Activated gamma-delta T cell treated with Interleukin-2 at 50 U/mL for 16 hours (primary cell): ENCODE measurements around the gene ROR2.

ENCODE experiments used
- DNase-seq: peaks from one replicate; pipeline ENCODE4 v3.0.0-alpha.2; 2020

ROR2 gene

DNA sequence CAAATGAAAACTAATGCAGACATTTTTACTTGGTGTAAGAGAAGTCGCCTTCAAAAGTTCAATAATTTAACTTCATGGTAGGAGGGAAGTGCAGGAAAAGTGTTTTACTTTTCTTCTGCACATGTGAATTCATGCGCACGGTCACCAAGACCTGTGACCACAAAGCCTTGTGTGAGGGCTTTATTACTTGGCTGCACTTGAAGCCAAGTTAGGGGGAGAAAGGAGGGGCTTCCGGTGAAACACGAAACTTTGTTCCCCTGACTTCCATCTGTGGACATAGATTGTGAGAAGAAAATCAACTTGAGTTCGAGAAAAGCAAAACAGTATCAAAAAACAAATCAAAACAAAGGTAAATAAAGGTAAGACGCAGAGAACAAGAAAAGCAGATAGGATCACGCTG is 239.9 kb downstream of the ROR2 start:
- DNase-seq = no peak

DNA sequence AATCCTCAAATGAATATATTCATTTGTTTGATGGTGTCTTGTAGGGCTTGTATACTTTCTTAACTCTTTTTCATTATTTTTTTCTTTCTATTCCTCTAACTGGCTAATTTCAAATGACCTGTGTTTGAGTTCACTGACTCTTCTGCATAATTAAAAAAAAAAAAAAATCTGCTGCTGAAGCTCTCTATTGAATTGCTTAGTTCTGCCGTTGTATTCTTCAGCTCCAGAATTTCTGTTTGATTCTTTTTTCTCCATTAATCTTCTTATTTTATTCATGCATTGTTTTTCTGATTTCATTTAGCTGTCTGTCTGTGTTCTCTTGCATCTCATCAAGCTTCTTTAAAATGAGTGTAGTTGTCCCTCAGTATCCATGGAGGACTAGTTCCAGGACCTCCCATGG is 244.6 kb downstream of the ROR2 start:
- DNase-seq = no peak

DNA sequence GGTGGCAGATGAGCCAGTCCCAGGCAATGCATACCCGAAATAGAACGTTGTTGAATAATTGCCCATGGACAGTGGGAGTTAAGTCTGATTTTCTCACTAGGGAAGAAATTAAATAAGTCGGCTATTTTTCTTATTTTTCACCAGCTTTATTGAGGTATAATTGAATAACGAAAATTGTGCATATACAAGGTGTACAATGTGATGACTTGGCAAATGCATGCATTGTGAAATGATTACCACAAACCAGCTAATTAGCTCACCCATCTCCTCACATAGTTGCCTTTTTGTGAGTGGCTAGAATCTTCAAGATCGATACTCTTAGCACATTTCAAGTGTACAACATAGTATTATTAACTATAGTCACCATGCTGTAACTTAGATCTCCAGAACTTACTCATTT is 249.6 kb downstream of the ROR2 start:
- no peak for DNase-seq

DNA sequence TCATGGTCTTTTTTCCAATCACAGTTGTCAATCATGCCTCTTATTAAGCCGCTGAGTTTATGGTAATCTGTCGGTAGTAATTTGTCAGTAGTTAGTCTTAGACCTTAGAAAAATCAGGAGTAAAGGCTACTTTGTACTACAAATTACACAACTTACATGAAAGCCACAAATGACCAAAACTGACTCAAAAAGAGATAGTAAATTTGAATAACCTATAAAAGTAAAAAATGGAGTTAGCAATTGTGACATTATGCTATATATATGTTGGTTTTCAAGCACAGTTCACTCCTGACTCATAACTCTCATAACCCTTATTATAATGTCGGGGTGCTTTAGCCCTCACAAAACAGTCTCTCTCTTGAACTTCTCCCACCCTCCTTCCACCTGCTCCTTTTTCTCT is 251.8 kb downstream of the ROR2 start:
- no peak for DNase-seq

DNA sequence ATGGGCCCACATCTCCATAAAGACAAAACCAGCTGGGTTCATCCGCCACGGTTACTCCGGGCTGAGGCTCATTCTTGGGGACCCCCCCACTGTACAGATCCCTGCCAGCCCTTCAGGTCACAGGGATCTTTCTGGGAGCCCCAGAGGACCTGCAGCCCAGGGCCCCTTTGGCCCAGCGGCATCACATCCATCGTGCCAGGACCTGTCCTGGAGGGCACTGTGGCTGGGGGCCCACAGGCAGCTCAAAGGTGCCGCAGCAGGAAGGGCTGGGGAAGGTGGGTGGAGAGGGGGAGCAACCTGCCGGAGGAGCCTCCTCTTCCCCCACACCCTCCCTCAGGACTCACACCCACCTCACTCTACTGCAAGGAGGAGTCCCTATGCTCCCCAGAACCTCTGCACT is 252.8 kb downstream of the ROR2 start:
- DNase-seq = no peak

DNA sequence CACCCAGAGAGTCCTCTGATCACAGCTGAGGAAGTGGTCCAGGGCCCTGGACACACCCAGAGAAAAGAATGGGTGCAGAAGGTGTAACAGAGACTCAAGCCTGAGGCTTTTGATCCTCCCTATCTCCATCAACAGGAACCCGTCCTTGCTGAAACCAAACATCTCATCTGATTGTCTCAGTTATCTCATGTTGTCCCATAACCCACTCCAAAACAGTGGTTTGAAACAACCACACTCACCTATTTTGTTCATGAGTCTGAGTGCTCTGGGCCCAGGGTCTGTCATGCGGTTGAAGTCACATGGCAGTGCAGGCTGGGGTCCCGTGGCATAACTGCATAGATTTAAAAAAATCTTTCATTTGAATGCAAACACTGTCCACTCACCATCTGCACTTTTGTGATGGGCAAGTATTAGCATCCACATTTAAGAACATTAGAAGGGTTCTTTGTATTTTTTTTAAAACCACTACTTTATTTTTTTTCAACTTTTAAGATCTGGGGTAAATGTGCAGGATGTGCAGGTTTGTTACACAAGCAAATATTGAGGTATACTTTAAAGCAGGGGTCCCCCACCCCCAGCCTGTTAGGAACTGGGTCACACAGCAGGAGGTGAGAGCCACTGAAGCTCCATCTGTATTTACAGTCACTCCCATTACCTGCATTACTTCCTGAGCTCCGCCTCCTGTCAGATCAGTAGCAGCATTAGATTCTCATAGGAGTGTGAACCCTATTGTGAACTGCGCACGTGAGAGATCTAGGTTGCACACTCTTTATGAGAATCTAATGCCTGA is 255.8 kb downstream of the ROR2 start:
- no peak for DNase-seq

DNA sequence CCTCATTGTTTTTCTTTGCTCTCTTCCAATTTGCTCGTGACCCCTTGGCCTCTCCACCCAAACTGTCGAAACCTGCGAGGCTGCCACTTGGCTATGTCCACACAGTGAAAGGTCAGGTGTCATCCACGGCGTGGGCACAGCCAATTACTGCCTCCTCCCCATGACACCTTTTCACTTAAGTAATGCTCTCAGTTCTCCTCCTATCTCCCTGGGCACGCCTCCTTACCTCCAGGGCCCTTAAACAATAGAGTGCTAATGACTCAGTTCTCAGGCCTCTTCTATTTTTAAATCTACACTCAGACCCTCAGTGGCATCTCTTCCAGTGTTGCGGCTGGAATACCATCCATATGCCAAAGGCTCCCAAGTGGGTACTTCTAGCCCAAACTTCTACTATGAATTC is 256.8 kb downstream of the ROR2 start:
- DNase-seq = no peak

DNA sequence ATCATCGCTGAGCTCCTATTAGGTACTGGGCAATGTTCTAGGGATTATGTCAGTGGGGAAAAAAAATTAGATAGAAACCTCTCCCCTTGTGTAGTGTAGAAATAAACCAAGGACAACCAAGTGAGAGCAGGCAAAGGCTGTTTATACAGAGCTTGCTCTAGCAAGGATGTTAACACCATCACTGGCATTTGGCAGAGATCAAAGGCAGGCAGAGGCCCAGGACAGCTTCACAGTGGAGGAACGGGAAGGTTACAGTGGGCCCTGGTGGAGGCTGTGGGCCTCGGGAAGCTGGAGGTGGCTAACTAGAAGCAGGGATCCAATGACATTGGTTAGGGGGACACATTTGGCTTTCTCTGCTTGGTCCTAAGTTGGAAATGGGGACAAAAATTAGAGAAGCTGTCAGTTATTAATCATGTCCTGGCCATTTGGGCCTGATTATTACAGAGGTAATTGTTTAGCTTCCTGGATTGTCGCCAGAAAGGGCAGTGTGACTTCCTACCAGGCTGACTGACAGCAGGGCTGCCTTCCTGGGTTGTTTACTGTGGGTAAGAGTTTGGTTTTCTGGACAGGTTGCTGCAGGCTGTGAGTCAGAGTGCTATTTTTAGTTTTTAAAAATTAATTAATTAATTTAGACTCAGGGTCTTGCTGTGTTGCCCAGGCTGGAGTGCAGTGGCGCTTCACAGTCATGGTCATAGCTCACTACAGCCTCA is 259.3 kb downstream of the ROR2 start:
- no peak for DNase-seq

DNA sequence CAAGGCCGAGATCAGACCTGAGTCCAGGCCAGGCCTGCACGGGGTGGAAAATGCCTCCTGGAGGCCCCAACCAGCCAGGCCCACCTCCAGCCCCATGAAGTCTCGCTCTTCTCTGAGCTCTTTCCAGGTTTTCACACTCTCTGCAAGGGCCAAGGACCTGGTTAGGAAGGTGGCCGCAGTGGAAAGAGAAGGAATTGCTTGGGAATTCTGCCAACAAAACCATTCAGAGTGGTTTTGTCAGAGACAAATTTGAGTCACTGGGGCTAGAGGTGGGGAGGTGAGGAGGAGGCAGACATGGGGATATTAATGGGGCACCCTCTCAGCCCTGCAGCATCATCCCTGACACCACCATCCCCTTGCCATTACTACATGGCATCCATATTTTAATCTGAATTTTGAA is 261.0 kb downstream of the ROR2 start:
- DNase-seq = no peak

DNA sequence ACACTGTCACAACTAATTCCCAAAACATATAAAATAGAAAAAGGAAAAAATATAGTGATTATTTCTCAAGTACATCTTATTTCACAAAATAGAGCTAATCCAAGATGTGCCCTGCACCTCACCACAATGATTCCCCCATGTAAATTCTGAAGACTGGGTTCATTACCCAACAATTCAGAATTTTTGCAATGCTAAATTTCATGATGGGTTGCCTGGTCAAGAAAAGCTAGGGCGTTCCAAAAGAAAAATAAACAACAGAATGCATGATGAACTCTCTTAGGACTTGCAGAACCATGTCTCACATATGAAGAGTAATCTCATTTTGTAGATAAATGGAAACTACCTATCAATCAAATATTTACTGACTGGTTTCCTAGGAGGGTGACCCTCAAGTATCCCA is 266.8 kb downstream of the ROR2 start:
- no peak for DNase-seq

DNA sequence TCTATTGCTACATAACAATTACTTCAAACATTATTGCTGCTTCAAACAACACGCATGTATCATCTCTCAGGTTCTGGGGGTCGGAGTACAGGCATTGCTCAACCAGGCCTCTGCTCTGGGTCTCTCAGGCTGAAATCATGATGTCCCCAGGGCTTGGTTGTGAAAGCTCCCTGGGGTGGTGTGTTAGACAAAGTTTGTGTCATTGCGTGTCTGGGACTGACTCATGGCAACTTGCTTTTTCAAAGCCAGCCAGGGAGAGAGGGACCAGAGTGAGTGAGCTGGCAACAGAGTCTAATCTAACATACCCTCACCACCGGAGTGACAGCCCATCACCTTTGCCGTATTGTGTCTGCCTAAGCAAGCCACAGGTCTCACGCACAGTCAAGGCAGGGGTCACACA is 267.2 kb downstream of the ROR2 start:
- no peak for DNase-seq

DNA sequence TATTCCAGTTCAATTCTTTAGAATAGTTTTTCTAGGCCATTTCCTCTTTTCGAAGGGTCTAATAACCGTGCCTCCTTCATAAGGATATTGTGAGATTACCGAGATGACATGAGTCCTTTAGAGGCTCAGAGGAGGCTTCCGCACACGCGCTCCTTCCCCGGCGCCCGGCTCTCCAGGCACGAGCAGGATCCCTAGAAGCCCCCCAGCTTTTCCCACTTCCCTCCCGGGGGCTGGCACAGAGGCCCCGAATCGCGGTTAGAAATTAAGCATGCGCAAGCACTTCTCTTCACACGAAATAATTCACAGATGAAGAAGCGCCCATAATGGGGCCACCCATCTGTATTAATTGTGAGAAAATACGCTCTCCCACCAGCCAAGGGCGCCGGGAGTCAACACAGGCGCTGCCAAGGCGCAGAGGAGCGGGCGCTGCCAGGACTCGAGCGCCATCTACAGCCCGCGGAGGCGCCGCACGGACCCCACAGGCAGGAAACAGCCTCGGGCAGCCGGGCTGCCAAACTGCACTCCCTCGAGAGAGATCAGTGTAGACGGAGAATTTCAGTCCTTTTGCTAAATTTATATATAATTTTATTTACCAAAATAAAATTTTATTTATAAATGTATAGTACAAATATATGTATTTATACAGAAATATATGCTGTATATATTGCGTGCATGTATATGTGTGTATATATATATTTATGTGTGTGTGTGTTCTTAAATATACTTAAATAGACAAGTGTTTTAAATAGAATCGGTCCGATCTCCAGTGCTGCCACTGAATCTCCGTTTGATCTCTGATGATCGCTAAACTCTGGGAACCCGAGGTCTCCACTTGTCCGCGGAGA is 268.3 kb downstream of the ROR2 start:
- peak; percentile 56 for DNase-seq

DNA sequence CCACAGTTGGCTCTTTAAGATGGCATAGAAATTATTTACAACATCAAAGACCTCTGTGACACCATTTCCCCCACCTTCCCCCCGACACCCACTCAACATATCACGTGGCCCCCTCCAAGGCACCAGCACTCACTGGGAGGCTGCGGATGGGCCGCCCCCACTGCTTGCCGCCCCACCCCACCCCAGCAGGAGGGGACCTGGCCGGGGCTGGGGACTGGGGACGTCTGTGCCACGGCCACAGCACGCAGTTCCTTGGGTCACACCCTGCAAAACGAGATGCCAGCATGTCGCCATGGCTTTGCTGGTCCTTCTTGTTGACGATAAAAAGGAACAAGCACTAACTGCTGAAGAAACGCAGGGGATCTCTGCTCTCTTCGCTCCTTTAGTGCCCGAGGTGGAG is 269.0 kb downstream of the ROR2 start:
- no peak for DNase-seq

DNA sequence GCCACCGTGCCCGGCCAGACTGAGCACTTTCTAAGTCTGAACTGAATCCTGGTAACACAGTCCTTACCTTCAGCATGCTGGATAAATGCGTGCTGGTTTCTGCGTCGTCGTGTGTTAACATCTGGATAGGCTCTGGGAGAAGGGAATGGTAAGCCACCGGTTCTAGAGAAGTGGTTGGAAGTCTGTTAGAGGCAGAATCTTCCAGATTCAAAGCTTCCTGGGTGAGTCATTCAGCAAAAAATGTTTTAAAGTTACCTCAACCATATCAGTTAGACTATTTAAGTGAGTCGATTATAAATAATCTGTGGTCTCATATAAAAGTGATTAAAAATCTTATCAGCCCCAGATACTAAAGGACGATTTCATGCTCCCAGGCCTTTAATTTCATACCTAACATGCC is 269.9 kb downstream of the ROR2 start:
- no peak for DNase-seq

DNA sequence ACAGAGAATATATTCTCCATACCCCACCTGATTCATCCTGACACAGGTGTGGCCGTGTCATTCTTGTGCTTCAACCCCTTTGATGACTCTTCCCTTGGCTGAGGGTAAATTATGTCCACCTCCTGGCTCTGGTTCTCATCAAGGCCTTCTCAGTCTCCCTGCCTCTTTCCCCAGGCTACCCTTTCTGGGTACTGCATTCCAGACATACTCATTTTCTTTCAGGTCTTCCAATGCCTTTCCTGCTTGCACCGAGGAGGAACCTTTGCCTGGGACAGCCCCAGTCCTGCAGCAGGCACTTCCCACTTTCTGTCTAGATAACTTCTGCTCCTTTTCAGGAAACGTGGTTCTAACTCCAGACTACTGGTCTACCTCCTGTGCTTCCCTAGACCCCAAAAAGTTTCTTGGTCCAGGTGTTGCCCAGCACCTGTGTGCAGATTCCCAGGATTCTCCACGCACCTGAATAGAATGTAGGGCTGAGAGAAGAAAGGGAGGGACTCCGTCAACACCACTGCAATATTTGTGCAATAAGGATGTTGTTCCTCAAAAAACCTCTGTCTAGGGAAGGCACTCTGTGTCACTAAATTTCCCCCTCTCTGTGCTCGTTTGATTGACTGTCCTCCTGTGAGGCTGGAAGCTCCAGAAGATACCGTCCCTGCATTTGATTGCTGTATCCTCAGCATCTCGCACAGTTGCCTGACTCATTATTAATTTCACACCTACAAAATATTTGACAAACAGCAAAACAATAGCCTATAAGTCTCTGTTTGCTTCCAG is 271.0 kb downstream of the ROR2 start:
- DNase-seq = no peak

DNA sequence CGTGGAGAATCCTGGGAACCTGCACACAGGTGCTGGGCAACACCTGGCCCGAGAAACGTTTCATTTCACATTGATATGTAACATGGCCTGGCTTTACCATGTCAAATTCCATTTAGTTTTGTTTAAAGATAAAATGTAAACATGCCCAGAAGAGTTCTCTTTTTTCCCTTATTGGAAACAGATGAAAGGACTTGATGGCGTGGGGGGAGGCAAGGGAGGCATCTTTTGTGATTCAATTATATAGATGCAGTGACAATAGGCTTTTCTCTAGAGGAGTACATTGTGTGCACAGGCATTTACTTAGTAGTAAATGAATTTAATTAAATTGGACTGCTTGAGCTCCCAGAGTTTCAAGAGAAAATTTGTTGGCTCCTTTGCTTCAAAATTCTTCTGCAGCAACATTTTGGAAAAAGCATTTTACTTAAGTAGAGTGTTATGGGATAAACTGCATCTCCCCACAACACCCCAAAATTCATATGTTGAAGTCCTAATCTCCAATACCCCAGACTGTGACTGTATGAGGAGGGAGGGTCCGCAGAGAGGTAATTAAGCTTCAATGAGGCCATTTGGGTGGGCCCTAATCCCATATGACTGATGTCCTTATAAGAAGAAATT is 272.1 kb downstream of the ROR2 start:
- DNase-seq = no peak

DNA sequence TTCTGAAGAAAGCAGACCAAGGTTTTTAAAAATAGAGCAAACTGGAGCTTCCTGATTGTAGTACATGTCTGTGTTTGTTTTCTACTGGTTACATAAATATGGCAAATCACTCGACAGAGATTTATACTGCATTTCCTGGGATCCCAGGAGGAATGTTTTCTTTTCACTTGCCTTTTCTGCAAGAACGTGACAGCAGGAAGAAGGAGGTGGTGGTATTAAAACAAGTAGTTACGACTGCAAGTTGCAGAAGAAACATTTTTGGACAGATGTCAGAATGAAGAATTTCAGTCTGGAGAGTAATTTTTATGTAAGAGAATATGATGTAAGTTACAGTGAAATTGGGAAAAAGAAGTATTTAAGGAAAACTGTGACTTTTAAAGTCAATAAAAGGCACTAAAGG is 272.7 kb downstream of the ROR2 start:
- DNase-seq = no peak

DNA sequence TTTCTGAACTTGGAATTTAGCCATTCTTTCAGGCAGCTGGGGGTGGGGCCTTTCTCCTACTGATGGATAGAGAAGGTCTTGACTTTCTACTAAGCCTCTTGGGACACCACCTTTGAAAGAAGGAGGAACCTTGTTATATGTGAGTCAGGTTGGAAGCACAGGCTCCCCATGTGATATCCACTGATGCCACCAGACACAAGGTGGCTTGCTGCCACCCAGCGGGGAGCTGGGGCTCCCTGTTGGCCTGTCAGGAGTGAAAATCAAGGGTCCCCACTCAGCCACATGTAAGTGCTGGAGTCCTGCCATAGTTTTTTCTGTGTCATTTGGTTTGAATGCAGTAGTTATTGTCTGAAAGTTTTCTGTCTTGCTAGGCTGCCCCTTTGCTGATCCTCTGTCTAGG is 274.0 kb downstream of the ROR2 start:
- DNase-seq = no peak

DNA sequence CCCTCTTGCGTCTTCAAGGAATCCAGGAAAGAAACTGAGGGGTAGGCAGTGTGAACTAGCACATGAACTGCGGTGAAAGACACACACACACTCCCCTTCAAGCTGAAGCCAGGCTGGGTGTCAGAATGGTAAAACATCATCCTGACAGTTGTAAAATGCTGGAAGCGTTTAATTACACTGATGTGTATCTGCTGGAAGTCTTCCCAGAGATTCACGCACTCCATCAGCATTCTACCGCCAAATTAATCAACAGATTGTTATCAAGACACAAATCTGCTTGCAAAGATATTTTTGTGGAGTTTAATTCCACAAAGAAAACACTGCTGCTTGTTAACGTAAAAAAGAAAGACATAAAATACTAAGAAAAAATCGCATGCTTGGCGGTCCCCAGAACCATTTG is 285.4 kb downstream of the ROR2 start:
- DNase-seq = no peak

DNA sequence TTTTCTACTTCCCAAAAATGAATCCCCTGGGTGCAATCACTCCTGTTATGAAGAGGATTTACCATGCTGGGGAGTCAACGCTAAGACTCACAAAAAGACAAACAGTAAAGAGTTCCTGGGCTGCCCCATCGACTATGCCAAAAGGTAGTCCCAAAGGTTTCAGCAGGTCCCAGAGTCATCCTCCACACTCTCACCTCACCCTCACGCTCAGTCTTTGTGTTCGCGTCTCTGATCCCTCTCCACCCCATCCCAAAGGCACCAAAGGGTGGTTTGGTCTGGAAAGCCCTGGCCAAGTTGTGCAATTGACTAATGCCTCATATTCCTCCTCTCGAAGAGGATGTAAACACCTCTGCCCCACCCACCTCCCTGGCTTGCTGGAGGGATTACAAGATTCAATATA is 286.2 kb downstream of the ROR2 start:
- DNase-seq = no peak

DNA sequence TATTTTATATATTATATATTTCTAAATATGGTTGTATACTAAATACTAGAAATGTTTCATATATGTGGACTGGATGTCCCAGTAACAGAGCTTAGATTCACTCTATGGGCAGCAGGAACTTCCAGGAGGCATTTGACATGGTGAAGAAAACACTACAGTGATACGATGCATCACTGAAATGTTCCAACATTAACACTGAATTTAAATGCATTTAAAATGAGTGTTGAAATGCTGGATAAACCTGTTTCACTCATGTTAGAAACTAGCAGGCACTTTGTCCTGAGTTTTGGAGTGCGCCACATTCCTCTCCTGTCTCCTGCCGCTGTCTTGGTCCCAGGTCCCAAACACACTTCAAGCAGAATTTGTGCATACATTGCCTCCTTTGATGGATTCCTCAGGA is 288.6 kb downstream of the ROR2 start:
- no peak for DNase-seq

DNA sequence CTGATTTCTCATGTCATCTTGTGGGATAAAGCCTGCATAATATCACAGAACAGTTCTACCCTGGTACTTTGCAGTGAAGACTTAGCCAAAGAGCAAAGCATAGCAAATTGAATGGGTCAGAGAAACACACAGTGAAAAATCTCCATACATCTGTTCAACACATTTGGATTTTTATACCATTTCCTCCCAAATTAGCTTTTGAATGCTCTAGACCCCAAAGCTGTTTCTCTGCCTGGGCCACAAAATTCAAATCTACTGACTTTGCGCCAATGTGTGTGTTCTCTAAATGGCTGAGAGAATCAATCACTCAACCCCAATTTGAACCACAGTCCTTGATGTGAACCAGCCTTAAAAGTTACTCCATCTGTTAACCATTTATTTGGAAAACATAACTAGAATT is 289.5 kb downstream of the ROR2 start:
- no peak for DNase-seq
